ENCODE measurements around the gene GPR37. TPM values are rescaled to one million over a fixed set of nuclear protein-coding genes. Genes with fewer than 3 reads are reported as not detected.
A peak's percentile ranks its signal among the peaks of the same experiment; 100 is the strongest.

Gene GPR37
- total RNA-seq, result not detected
- long read RNA-seq, result 0 reads

GRCh38 chr7:124765401-124766352, at the start of gene GPR37:
TSS of gene GPR37 (minus strand) at chr7:124765792. CDS start at chr7:124764976, 816 bp downstream.
- intact Hi-C loops (cut with DNase I), result no loop called here
- DNase-seq, result peak; percentile 57
- ATAC-seq (ENCODE audit: poor library complexity), result peak; percentile 86

GRCh38 chr7:124813994-124814798, 48.6 kb upstream of the GPR37 start:
- intact Hi-C loops (cut with DNase I), result no loop called here
- ATAC-seq (ENCODE audit: poor library complexity) (no peak), DNase-seq (no peak)

GRCh38 chr7:124812764-124813163, 47.2 kb upstream of the GPR37 start:
- ATAC-seq (ENCODE audit: poor library complexity), result no peak
- DNase-seq, result no peak
- intact Hi-C loops (cut with DNase I), result no loop called here

GRCh38 chr7:124811341-124811740, 45.7 kb upstream of the GPR37 start:
- ATAC-seq (ENCODE audit: poor library complexity), result no peak

GRCh38 chr7:124810605-124811004, 45.0 kb upstream of the GPR37 start:
- ATAC-seq (ENCODE audit: poor library complexity), result no peak
- DNase-seq, result no peak
- intact Hi-C loops (cut with DNase I), result no loop called here

More at GRCh38 chr7:124811341-124811740, 45.7 kb upstream of the GPR37 start:
- no peak for DNase-seq
- intact Hi-C loops (cut with DNase I), result no loop called here

- intact Hi-C loops (cut with DNase I), result no loop called here
These were observed 42.6 kb upstream of the GPR37 start for GRCh38 chr7:124808206-124808605.

GRCh38 chr7:124801330-124801895, 35.8 kb upstream of the GPR37 start:
- intact Hi-C loops (cut with DNase I), result no loop called here
- no peak for ATAC-seq (ENCODE audit: poor library complexity)

More at GRCh38 chr7:124808206-124808605, 42.6 kb upstream of the GPR37 start:
- DNase-seq (no peak), ATAC-seq (ENCODE audit: poor library complexity) (no peak)

GRCh38 chr7:124800386-124800785, 34.8 kb upstream of the GPR37 start:
- DNase-seq (no peak), ATAC-seq (ENCODE audit: poor library complexity) (no peak)
- intact Hi-C loops (cut with DNase I), result no loop called here

More at GRCh38 chr7:124801330-124801895, 35.8 kb upstream of the GPR37 start:
- DNase-seq, result no peak

- intact Hi-C loops (cut with DNase I), result no loop called here
- ATAC-seq (ENCODE audit: poor library complexity), result no peak
- DNase-seq, result no peak
These were observed 33.9 kb upstream of the GPR37 start for GRCh38 chr7:124799448-124799847.

- DNase-seq (no peak), ATAC-seq (ENCODE audit: poor library complexity) (no peak)
- intact Hi-C loops (cut with DNase I), result no loop called here
These were observed 31.2 kb upstream of the GPR37 start for GRCh38 chr7:124796771-124797170.

- intact Hi-C loops (cut with DNase I), result no loop called here
- no peak for ATAC-seq (ENCODE audit: poor library complexity)
These were observed 27.1 kb upstream of the GPR37 start for GRCh38 chr7:124792696-124793095.

GRCh38 chr7:124792002-124792401, 26.4 kb upstream of the GPR37 start:
- intact Hi-C loops (cut with DNase I), result no loop called here
- DNase-seq (no peak), ATAC-seq (ENCODE audit: poor library complexity) (no peak)

More at GRCh38 chr7:124792696-124793095, 27.1 kb upstream of the GPR37 start:
- DNase-seq, result no peak

GRCh38 chr7:124791426-124791825, 25.8 kb upstream of the GPR37 start:
- intact Hi-C loops (cut with DNase I), result no loop called here

GRCh38 chr7:124790645-124791044, 25.1 kb upstream of the GPR37 start:
- ATAC-seq (ENCODE audit: poor library complexity), result no peak
- intact Hi-C loops (cut with DNase I), result no loop called here
- DNase-seq, result no peak

More at GRCh38 chr7:124791426-124791825, 25.8 kb upstream of the GPR37 start:
- ATAC-seq (ENCODE audit: poor library complexity) (no peak), DNase-seq (no peak)

- no peak for DNase-seq
- intact Hi-C loops (cut with DNase I), result loop anchor here (5.0 kb wide), 2 partner anchors 619 to 634 kb away; no protein-coding TSS in a partner anchor
- no peak for ATAC-seq (ENCODE audit: poor library complexity)
These were observed 20.4 kb upstream of the GPR37 start for GRCh38 chr7:124785994-124786393.

- intact Hi-C loops (cut with DNase I), result loop anchor here (5.0 kb wide), 2 partner anchors 618 to 633 kb away; no protein-coding TSS in a partner anchor
- ATAC-seq (ENCODE audit: poor library complexity), result peak; percentile 88
- no peak for DNase-seq
These were observed 19.6 kb upstream of the GPR37 start for GRCh38 chr7:124784879-124785818.

- intact Hi-C loops (cut with DNase I), result no loop called here
- no peak for DNase-seq
- ATAC-seq (ENCODE audit: poor library complexity), result no peak
These were observed 17.7 kb upstream of the GPR37 start for GRCh38 chr7:124783271-124783670.

Measured in Right ventricle myocardium superior (tissue), 1 donor.